Caco-2 (cell line): ENCODE data around the gene XXYLT1. TPM values are rescaled to one million over a fixed set of nuclear protein-coding genes. Genes with fewer than 3 reads are reported as not detected.

Experiments
- BruUV-seq: library from RNA; stranded (reverse); fragments of 400-500 nt; replicated peaks from 2 replicates; lab custom pipeline; 2021; lab: Mats Ljungman, UMichigan
- CTCF ChIA-PET: fragments of 300-600 bp; sonication (Branson Sonifier 250); formaldehyde crosslinking; loops from one replicate; lab custom pipeline; 2022; ENCODE audit warnings: antibody characterized with exemption; lab: Charles Lee
- POLR2A ChIA-PET: fragments of 300-600 bp; sonication (Branson Sonifier 250); formaldehyde crosslinking; loops from one replicate; lab custom pipeline; 2022; ENCODE audit warnings: antibody characterized with exemption; lab: Charles Lee
- DNase-seq, 2 experiments: peaks; one replicate each; pipeline versions ENCODE4 v3.0.0 to v3.0.0-alpha.2; 2020 to 2022
- H3K27me3 ChIP-seq: replicated peaks from 2 replicates; pipeline ENCODE4 v1.6.0; 2011; ENCODE audit warnings: low read length; ENCODE audit not compliant: control insufficient read depth, insufficient read depth
- H3K36me3 ChIP-seq: 2 replicates; pipeline ENCODE4 v1.5.1; 2011; ENCODE audit warnings: low read length; ENCODE audit not compliant: control insufficient read depth, insufficient read depth
- H3K4me1 ChIP-seq: fragments of 250-450 bp; sonication (Bioruptor Pico); 2 replicates; pipeline ENCODE4 v1.5.1; 2020; ENCODE audit warnings: mild to moderate bottlenecking
- H3K4me3 ChIP-seq: 2 replicates; pipeline ENCODE4 v1.5.1; 2011; ENCODE audit warnings: low read depth, mild to moderate bottlenecking, control low read depth, low read length
- H3K9me3 ChIP-seq: fragments of 250-450 bp; sonication (Bioruptor Pico); 2 replicates; pipeline ENCODE4 v1.5.1; 2020; ENCODE audit warnings: mild to moderate bottlenecking, moderate library complexity
- H3K27ac Mint-ChIP-seq: one replicate; pipeline ENCODE4 v1.8.0; 2022; ENCODE audit warnings: mixed read lengths; ENCODE audit not compliant: unreplicated experiment
- H3K27me3 Mint-ChIP-seq: one replicate; pipeline ENCODE4 v1.8.0; 2022; ENCODE audit warnings: mixed read lengths; ENCODE audit not compliant: insufficient read depth, unreplicated experiment
- H3K36me3 Mint-ChIP-seq: one replicate; pipeline ENCODE4 v1.8.0; 2022; ENCODE audit warnings: mild to moderate bottlenecking, mixed read lengths; ENCODE audit not compliant: insufficient read depth, unreplicated experiment
- H3K4me1 Mint-ChIP-seq: one replicate; pipeline ENCODE4 v1.8.0; 2022; ENCODE audit warnings: low read depth, mixed read lengths; ENCODE audit not compliant: unreplicated experiment
- H3K4me3 Mint-ChIP-seq: one replicate; pipeline ENCODE4 v1.8.0; 2022; ENCODE audit warnings: mild to moderate bottlenecking, moderate library complexity, mixed read lengths; ENCODE audit not compliant: unreplicated experiment
- H3K9me3 Mint-ChIP-seq: one replicate; pipeline ENCODE4 v1.8.0; 2022; ENCODE audit warnings: mixed read lengths; ENCODE audit not compliant: unreplicated experiment
- intact Hi-C: fragments of 100-400 bp; cut with micrococcal nuclease; formaldehyde crosslinking; loops from one replicate; pipeline ENCODE4 v1.10.0; 2022; ENCODE audit not compliant: unreplicated experiment
- total RNA-seq: library from RNA; stranded (reverse); gene quantifications from 2 replicates; pipeline ENCODE4 v1.2.3, GENCODE V29; 2022
- TF ChIP-seq, protein P1 (sequence below), 2 experiments: fragments of 200-600 bp in 1 of 2; IDR thresholded peaks; 1 replicate in 1 of 2; 2 replicates in 1 of 2; pipeline versions ENCODE4 v1.5.1 to v1.8.0; 2011 to 2022; ENCODE audit warnings: antibody characterized with exemption in 1 of 2, control low read depth in 1 of 2, inconsistent platforms in 1 of 2, low read depth in 1 of 2, low read length in 1 of 2, mild to moderate bottlenecking in 1 of 2, moderate library complexity in 1 of 2; ENCODE audit not compliant: insufficient read depth in 1 of 2, severe bottlenecking in 1 of 2, unreplicated experiment in 1 of 2

Gene XXYLT1
- total RNA-seq, 1 experiment from 2014 or later = 14.2 TPM

DNA sequence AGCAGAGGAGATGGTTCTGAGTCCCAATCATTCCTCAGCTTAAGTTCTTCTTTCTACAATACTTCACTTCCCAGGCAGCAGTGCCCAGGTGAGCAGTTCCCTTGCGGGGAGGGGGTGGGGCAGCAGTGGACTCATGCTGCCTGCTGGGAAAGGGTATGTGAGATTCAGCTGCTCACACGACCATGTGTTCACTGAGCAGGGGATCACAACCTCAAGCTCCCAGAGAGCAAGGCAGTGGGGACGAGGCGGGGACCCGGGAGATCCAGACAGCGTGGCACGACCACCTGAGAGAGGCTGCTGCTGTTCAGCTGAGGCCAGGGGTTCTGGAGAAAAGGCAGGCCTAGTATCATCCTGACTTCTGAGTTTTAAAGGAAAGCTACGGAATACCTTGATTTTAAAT is 166.6 kb downstream of the XXYLT1 start:
- TF ChIP-seq, protein P1, sequence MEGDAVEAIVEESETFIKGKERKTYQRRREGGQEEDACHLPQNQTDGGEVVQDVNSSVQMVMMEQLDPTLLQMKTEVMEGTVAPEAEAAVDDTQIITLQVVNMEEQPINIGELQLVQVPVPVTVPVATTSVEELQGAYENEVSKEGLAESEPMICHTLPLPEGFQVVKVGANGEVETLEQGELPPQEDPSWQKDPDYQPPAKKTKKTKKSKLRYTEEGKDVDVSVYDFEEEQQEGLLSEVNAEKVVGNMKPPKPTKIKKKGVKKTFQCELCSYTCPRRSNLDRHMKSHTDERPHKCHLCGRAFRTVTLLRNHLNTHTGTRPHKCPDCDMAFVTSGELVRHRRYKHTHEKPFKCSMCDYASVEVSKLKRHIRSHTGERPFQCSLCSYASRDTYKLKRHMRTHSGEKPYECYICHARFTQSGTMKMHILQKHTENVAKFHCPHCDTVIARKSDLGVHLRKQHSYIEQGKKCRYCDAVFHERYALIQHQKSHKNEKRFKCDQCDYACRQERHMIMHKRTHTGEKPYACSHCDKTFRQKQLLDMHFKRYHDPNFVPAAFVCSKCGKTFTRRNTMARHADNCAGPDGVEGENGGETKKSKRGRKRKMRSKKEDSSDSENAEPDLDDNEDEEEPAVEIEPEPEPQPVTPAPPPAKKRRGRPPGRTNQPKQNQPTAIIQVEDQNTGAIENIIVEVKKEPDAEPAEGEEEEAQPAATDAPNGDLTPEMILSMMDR (IDR thresholded peaks at IDR 0.05; ENCODE audit: insufficient read depth in 1 of 2, low read depth in 1 of 2, low read length in 1 of 2, severe bottlenecking in 1 of 2, unreplicated experiment in 1 of 2) = no peak
- intact Hi-C loops = no loop called here
- ChIA-PET POLR2A (no interaction called here), CTCF (interaction anchor here (0.8 kb wide), 1 partner anchor 143 kb away, joined by 4 read pairs; no protein-coding TSS in a partner anchor)
- H3K36me3 Mint-ChIP-seq = no peaks in the 10 kb centered on the region
- no peak for DNase-seq
- Histone ChIP-seq H3K4me1 (peaks cover 36% of the 10 kb centered on the region), H3K36me3 (no peaks in the 10 kb centered on the region), H3K9me3 (no peaks in the 10 kb centered on the region), H3K27me3 (no peaks in the 10 kb centered on the region), H3K4me3 (no peak overlapping the region)
- peaks cover 33% of the 10 kb centered on the region for H3K4me1 Mint-ChIP-seq
- no peaks in the 10 kb centered on the region for H3K9me3 Mint-ChIP-seq
- no TSS peak for BruUV-seq
- H3K4me3 Mint-ChIP-seq = no peak overlapping the region
- peak overlapping the region; percentile 49 for H3K27ac Mint-ChIP-seq
- no peaks in the 10 kb centered on the region for H3K27me3 Mint-ChIP-seq

- Histone ChIP-seq H3K9me3 (no peaks in the 10 kb centered on the region), H3K27me3 (no peaks in the 10 kb centered on the region), H3K4me3 (no peak overlapping the region), H3K36me3 (no peaks in the 10 kb centered on the region), H3K4me1 (peaks cover 36% of the 10 kb centered on the region)
- H3K27me3 Mint-ChIP-seq = no peaks in the 10 kb centered on the region
- H3K4me3 Mint-ChIP-seq = no peak overlapping the region
- ChIA-PET CTCF (interaction anchor here (1.0 kb wide), 1 partner anchor 421 kb away, joined by 3 read pairs; no protein-coding TSS in a partner anchor), POLR2A (no interaction called here)
- peak overlapping the region; percentile 49 for H3K27ac Mint-ChIP-seq
- no TSS peak for BruUV-seq
- intact Hi-C loops = no loop called here
- no peak for DNase-seq
- TF ChIP-seq, protein P1 (IDR thresholded peaks at IDR 0.05; ENCODE audit: insufficient read depth in 1 of 2, low read depth in 1 of 2, low read length in 1 of 2, severe bottlenecking in 1 of 2, unreplicated experiment in 1 of 2) = no peak
- no peaks in the 10 kb centered on the region for H3K36me3 Mint-ChIP-seq
- H3K4me1 Mint-ChIP-seq = peaks cover 33% of the 10 kb centered on the region
- H3K9me3 Mint-ChIP-seq = no peaks in the 10 kb centered on the region
These were observed 167.3 kb downstream of the XXYLT1 start for GRCh38 chr3:195103623-195104022.

GRCh38 chr3:195102609-195103467 is 168.1 kb downstream of the XXYLT1 start:
- Mint-ChIP-seq H3K4me3 (no peak overlapping the region), H3K27ac (peak overlapping the region; percentile 49), H3K4me1 (peaks cover 33% of the 10 kb centered on the region), H3K36me3 (no peaks in the 10 kb centered on the region), H3K27me3 (no peaks in the 10 kb centered on the region), H3K9me3 (no peaks in the 10 kb centered on the region)
- no peak for DNase-seq
- H3K4me1 ChIP-seq = peaks cover 36% of the 10 kb centered on the region
- TF ChIP-seq, protein P1 (IDR thresholded peaks at IDR 0.05; ENCODE audit: insufficient read depth in 1 of 2, low read depth in 1 of 2, low read length in 1 of 2, severe bottlenecking in 1 of 2, unreplicated experiment in 1 of 2) = no peak
- no TSS peak for BruUV-seq
- CTCF ChIA-PET = interaction anchor here (1.0 kb wide), 1 partner anchor 420 kb away, joined by 3 read pairs; no protein-coding TSS in a partner anchor
- POLR2A ChIA-PET = no interaction called here
- intact Hi-C loops = no loop called here
- H3K9me3 ChIP-seq = no peaks in the 10 kb centered on the region
- no peaks in the 10 kb centered on the region for H3K36me3 ChIP-seq
- no peaks in the 10 kb centered on the region for H3K27me3 ChIP-seq
- H3K4me3 ChIP-seq = no peak overlapping the region
